SKM-1 treated with dmso at 0.1 percent for 144 hours (cell line): ENCODE measurements around the gene ABLIM1.

Experiments
- DNase-seq: peaks from one replicate; lab custom pipeline; 2025; ENCODE audit not compliant: unreplicated experiment; lab: John Stamatoyannopoulos, UW

The ABLIM1 gene

DNA sequence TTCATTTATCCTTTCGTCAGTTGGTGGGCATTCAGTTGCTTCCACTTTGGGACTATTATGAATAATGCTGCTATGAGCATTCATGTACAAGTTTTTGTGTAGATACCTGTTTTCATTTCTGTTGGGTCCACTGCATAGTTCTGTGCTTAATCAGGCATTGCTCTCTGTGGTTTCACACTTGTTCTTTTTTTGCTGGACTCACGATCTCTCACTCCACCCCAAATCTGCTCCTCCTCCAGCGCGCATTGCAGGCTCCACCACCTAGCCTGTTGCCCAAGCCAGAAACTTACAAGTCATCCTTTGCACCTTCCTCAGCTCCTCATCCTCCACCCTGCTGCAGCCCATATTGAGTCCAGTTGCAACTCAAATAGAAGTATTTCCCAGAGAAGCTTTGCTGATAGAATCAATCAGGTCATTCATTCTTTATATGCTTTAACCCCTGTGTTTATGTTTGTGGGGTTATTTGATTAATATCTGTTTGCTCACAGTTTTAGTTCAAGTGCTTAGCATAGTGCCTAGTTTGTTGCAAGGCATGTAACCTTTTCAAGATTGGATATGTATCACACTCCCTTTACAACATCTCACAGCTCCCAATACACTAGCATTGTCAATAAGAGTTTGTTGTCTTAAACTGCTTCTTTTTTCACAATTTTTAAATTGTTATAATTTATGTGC lies 237.1 kb downstream of the ABLIM1 start:
- no peak for DNase-seq

DNA sequence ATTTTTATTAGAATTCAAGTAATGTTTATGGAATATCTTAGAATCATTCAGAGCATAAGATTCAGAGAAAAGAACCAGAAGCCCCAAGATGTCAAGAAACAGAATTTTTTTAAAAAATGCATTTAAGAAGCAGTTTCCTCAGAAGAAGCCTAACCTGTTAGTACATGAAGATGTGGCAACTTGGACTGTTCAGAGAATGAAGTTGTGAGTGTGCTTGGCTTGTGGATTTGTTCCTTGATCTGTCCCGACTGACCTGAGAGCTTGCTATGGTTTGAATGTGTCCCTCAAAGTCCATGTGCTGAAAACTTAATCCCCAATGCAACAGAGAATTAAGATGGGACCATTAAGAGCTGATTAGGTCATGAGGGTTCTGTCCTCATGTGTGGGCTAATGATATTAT lies 240.0 kb downstream of the ABLIM1 start:
- DNase-seq = no peak

DNA sequence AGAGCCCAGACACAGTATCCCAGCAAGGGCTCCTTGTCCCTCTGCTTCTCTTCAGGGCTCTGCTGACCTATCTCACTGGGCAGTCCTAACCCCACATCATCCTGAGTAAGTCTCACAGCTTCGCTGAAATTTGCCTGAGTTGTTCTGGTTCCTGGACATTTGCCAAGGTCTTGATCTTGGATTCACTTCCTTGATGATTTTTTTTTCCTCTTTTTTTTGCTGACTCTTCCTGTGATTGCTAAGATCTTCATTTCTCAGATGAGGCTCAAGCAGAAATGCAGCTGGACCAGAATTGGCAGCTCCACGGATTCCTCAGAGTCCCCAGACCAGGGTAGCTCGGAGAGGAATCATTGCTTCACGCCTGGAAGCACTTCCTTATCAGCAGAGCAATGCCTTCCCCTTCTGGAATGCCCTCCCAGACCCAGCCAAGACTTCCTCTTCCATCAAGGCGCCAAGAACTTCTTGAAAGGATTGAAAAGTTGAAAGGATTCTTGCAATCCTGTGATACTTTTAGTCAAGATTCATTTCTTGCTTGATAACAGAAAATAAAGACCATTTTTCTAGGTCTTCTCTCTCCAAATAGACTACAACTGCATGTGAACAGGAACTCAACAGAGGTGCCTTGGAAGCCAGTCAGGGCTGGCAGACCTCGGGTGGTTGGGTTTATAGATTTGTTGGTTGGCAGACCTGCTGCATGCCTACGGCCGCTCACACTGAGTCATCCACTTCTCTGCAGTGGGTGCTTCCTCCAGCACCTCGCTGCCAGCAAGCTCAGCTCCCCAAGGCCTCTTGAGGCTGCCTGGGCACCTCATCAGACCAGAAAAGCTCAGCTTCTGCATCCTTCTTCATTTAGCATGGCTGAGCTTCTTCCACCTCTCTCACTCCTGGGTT lies 244.9 kb downstream of the ABLIM1 start:
- DNase-seq = no peak

GRCh38 chr10:114408968-114409444 lies 249.1 kb downstream of the ABLIM1 start:
- no peak for DNase-seq

GRCh38 chr10:114408112-114408967 lies 249.7 kb downstream of the ABLIM1 start:
- no peak for DNase-seq

- DNase-seq = no peak
Observed at GRCh38 chr10:114406455-114406854, 251.6 kb downstream of the ABLIM1 start.

DNA sequence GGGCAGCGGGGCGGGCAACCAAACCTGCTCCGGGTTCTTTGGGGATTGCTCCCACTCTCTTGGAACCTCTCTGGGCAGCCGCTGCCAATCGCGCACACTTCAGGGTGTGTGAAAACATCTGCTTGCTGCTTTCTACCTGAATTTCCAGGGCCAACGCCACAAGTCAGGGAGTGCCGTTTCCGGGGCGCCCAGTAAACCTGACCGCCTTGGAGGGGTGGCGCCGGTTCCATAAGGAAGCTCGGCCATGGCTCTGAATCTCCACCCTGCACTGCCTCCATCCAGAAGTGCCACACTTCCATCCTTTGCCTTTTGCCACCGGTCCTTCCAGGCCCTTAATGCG lies 253.1 kb downstream of the ABLIM1 start:
- no peak for DNase-seq

DNA sequence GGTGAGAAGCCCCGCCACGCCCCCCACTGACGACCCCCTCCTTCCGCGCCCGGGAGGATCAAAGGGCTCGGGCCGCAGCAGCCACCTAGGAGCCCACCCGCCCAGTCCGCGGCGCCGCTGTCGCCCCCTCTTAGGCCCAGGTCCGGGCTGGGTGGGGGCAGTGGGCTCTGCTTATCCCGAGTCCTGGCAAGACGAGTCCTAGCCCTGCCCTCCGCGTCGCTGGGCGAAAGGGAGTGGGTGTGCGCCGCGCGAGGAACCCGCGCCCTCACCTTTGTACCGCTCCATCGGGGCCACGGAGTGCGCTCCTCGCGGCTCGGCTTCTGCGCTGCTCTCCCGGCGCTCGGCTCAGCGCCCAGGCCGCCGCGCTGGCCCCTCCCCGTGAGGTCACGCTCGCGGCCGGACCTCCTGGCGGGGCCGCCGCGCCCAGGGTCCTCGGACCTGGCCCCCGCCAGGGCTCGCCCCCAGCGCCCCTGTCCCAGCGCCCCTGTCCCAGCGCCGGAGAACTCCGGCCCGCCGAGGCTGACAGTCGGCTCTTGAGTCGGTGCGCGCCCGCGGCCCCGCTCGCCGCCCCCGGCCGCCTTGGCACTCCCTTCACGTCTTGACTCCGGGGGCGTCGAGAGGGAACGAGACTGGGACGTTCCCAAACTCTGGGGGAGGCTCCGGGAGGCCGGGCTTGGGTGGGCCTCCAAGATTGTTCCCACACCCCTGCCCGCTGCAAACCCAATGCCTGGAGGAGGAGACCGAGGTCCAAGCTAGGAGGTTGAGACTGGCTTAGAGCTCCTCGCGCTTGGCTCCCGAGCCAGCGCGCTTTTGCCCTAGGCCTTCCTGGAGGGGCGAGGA lies 253.7 kb downstream of the ABLIM1 start, which contains the start of gene AFAP1L2:
Gene AFAP1L2, minus strand, starts transcription at position 332 of the 840 bp plus-strand sequence. Its CDS starts 47 bp downstream, at position 285.
- DNase-seq = no peak

DNA sequence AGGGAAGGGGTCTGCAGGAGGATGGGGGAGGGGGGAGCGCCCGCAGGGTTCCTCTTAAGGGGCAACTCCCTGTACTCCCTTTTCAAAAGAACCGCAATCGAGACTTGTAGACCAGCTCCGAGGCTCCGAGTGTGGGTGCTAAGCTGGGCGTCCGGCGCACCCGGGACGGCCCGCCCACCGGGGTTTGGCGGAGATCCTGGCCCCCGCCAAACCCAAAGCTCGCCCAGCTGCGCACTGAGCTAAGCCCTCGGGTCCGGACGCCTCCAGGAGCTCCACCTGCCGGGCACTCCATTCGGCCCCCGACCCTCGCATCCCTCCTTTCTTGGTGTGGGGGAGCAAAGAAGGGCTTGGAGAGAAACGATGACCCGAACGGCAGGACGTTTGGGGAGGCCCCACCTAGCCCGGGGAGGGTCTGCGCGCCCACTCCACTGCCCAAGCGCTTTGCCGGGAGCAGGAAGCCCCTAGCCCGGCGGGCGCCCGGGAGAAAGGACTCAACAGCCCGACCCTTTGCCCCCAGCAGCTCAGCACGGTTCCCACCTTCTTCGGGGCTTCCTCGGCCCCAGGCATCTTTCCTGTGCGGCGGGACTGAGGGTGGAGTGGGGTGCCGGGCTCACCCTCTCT lies 254.4 kb downstream of the ABLIM1 start:
- no peak for DNase-seq

- no peak for DNase-seq
Observed at GRCh38 chr10:114402871-114403540, 255.1 kb downstream of the ABLIM1 start.

GRCh38 chr10:114402233-114402632 lies 255.8 kb downstream of the ABLIM1 start:
- no peak for DNase-seq

- DNase-seq = no peak
Observed at GRCh38 chr10:114401195-114401791, 256.8 kb downstream of the ABLIM1 start.

GRCh38 chr10:114400091-114400490 lies 258.0 kb downstream of the ABLIM1 start:
- no peak for DNase-seq

- DNase-seq = no peak
Observed at GRCh38 chr10:114399576-114399975, 258.5 kb downstream of the ABLIM1 start.

GRCh38 chr10:114398587-114399331 lies 259.3 kb downstream of the ABLIM1 start:
- no peak for DNase-seq

DNA sequence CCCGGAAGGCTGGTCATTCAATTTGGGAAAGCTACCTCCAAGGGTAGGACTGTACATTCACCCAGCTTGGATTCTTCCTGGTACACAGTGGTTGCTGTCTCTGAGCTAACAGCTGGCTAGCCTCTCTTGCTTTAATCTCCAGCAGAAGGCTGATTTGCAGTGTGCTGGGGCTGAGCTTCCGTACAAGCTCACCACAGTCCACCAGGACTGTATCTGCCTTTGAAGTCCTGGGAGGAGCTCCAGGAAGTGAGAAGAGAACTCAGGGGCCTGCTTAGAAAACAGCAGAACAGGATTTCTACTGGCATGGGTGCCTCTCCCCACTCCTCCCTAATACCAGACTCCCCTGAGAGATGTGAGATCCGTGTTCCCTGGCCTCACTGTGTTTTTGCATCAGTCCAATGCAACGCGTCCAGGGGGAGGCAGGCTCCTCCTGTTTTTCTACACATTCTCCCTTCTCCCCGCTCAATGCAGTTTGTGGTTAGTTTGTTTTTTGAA lies 260.4 kb downstream of the ABLIM1 start:
- DNase-seq = no peak

- DNase-seq = no peak
Observed at GRCh38 chr10:114396464-114396863, 261.6 kb downstream of the ABLIM1 start.

DNA sequence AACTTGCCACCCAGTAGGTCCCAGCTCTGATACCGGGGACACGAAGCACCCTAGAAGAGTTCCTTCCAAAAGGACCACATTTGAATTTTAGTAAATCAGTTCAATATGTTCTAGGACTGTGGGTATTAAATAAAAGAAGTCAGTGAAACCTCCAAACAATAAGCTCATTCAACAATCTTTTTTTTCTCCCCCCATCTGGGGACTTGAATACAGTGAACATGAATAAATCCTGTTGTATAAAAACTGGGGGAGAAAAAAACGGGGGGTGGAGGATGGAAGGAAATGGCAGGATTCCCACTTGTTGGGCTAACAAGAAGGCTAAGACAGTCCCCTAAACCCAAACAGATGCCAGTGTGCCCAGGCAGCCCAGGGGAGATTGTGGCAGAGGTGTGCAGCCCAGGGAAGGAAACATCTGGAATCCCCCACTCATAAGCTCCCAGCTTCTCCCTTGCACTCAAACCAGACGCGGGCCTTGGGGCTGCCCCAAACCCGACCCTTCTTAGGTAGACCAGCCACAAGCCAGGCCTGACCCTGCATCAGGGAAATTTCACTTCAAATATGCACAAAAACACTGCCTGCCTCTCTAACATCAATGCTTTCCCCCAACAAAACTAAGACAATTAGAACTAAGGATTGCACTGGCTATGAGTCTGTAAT lies 262.6 kb downstream of the ABLIM1 start:
- DNase-seq = no peak
